OCI-LY3 (cell line): ENCODE measurements around the gene DENR.

Experiments
- H2AFZ ChIP-seq: fragments of 200-600, 300-600 bp; shearing (Covaris generic); 2 replicates; pipeline ENCODE4 v1.6.0; 2014; ENCODE audit warnings: antibody characterized with exemption, low read depth, low read length
- H3K27ac ChIP-seq: fragments of 200-600, 300-600 bp; sonication (generic); 2 replicates; pipeline ENCODE4 v1.5.1; 2014; ENCODE audit warnings: mild to moderate bottlenecking, low read length, moderate library complexity, mixed read lengths
- H3K27me3 ChIP-seq: fragments of 200-600, 300-600 bp; sonication (generic); 2 replicates; pipeline ENCODE4 v1.6.1; 2014; ENCODE audit warnings: low read depth, low read length, mixed read lengths
- H3K36me3 ChIP-seq: fragments of 200-600, 300-600 bp; sonication (generic); replicated peaks from 2 replicates; pipeline ENCODE3; 2014; ENCODE audit warnings: low read depth, low read length, mixed read lengths
- H3K4me1 ChIP-seq: fragments of 300-600, 200-600 bp; sonication (generic); 2 replicates; pipeline ENCODE4 v1.6.1; 2014; ENCODE audit warnings: low read length, mixed read lengths
- H3K4me2 ChIP-seq: fragments of 200-600, 300-600 bp; sonication (generic); 2 replicates; pipeline ENCODE4 v1.6.1; 2014; ENCODE audit warnings: low read length, mixed read lengths
- H3K4me3 ChIP-seq: fragments of 300-600, 200-600 bp; sonication (generic); 2 replicates; pipeline ENCODE4 v1.5.1; 2014; ENCODE audit warnings: antibody characterized with exemption, mild to moderate bottlenecking, low read length, moderate library complexity
- H3K79me2 ChIP-seq: fragments of 300-600, 200-600 bp; shearing (Covaris generic); 2 replicates; pipeline ENCODE4 v1.6.1; 2014; ENCODE audit warnings: mild to moderate bottlenecking, low read length, mixed read lengths
- H3K9ac ChIP-seq: fragments of 300-600, 200-600 bp; shearing (Covaris generic); 2 replicates; pipeline ENCODE4 v1.6.0; 2014; ENCODE audit warnings: mild to moderate bottlenecking, low read length, moderate library complexity
- H3K9me3 ChIP-seq: fragments of 200-600, 300-600 bp; shearing (Covaris generic); 2 replicates; pipeline ENCODE4 v1.6.1; 2014; ENCODE audit warnings: low read length, mixed read lengths; ENCODE audit not compliant: insufficient read depth
- H4K20me1 ChIP-seq: fragments of 200-600, 300-600 bp; sonication (generic); 2 replicates; pipeline ENCODE4 v1.6.1; 2016; ENCODE audit warnings: low read length, mixed read lengths; ENCODE audit not compliant: insufficient read depth
- EZH2phosphoT487 ChIP-seq: fragments of 200-600 bp; shearing (Covaris generic); IDR thresholded peaks from 2 replicates; pipeline ENCODE4 v1.6.1; 2018; ENCODE audit warnings: antibody characterized with exemption, mixed run types, low read depth
- TF ChIP-seq, protein P1 (sequence below): fragments of 200-600, 300-600 bp; sonication (generic); IDR thresholded peaks from 2 replicates; pipeline ENCODE4 v1.5.1; 2014; ENCODE audit warnings: antibody characterized with exemption, low read length, low read depth

Gene DENR

DNA sequence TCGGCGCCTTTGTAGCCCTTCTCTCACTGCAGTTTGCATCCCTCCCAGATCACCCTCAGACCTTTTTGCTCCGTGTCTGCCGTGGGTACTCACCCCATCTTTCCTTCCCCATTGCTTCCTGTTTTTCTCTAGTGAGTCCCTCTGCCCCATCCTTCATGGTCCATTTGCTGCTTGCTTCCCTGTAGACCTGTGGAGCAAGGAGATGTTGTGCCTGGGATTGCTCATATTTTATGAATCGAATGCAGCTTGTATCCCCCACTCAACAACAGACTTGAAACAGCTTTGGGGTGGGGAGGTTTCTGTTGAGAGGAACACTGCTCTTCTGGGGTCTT is 661 bp downstream of the DENR start:
- H3K27me3 ChIP-seq = no peaks in the 10 kb centered on the region
- no peak for TF ChIP-seq EZH2phosphoT487
- TF ChIP-seq, protein P1, sequence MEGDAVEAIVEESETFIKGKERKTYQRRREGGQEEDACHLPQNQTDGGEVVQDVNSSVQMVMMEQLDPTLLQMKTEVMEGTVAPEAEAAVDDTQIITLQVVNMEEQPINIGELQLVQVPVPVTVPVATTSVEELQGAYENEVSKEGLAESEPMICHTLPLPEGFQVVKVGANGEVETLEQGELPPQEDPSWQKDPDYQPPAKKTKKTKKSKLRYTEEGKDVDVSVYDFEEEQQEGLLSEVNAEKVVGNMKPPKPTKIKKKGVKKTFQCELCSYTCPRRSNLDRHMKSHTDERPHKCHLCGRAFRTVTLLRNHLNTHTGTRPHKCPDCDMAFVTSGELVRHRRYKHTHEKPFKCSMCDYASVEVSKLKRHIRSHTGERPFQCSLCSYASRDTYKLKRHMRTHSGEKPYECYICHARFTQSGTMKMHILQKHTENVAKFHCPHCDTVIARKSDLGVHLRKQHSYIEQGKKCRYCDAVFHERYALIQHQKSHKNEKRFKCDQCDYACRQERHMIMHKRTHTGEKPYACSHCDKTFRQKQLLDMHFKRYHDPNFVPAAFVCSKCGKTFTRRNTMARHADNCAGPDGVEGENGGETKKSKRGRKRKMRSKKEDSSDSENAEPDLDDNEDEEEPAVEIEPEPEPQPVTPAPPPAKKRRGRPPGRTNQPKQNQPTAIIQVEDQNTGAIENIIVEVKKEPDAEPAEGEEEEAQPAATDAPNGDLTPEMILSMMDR = no peak
- H3K79me2 ChIP-seq = peaks cover 19% of the 10 kb centered on the region
- H3K9me3 ChIP-seq = no peaks in the 10 kb centered on the region
- peak overlapping the region; percentile 94 for H3K4me2 ChIP-seq
- peaks cover 33% of the 10 kb centered on the region for H3K36me3 ChIP-seq
- 0 out of 2 replicates have a peak overlapping the region, but pooled peaks have one; percentile 66 for H2AFZ ChIP-seq
- peaks cover 18% of the 10 kb centered on the region for H3K4me1 ChIP-seq
- H3K4me3 ChIP-seq = peak overlapping the region; percentile 94
- H3K9ac ChIP-seq = peak overlapping the region; percentile 87
- H3K27ac ChIP-seq = peak overlapping the region; percentile 45
- no peaks in the 10 kb centered on the region for H4K20me1 ChIP-seq

DNA sequence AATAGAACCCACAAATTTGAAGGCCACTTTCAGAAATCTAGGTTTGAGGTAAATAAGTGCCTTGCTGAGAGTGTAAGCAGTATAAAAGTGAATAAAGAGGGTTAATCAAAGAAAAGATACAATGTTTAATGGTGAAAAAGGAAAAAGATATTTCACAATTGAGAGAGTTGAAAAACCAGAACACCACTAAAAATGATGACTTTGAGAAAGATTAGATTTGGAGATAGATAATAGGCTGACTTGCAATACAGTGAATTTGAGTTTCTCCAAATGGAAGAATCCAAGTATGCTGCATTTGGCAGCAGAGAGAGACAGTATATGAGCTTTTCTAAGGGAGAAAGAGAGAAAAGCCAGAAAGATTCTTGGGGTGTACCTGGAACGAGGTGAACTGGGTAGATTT is 2.2 kb downstream of the DENR start:
- Histone ChIP-seq H3K9ac (no peak overlapping the region), H3K4me1 (peaks cover 18% of the 10 kb centered on the region), H3K4me3 (no peak overlapping the region), H4K20me1 (0 out of 2 replicates have a peak, but pooled peaks cover 3% of the 10 kb centered on the region), H3K4me2 (no peak overlapping the region), H3K9me3 (no peaks in the 10 kb centered on the region), H3K27me3 (no peaks in the 10 kb centered on the region), H3K36me3 (peaks cover 44% of the 10 kb centered on the region), H3K27ac (no peak overlapping the region), H2AFZ (no peak overlapping the region), H3K79me2 (peaks cover 21% of the 10 kb centered on the region)
- TF ChIP-seq, protein P1 = no peak

DNA sequence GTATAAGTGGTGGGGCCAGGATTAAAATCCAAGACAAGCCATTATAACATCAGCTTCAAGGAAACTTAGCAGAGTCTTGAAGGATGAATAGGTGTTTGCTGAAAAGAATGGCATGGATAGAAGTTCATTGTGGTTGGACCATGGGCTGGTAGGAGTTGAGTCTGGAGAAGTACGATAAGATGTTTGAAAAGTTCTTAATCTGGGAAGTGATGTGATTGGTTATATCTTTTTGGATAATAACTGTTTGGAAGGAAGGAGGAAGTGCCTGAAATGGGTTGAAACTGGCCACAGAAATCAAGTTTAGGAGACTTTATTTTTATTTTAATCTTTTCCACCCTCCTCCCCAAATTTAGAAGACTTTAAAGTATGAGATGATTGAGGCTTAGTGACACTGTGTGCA is 4.9 kb downstream of the DENR start:
- Histone ChIP-seq H3K27ac (no peak overlapping the region), H4K20me1 (0 out of 2 replicates have a peak, but pooled peaks cover 3% of the 10 kb centered on the region), H3K4me3 (no peak overlapping the region), H3K4me2 (no peak overlapping the region), H3K9ac (no peak overlapping the region), H2AFZ (no peak overlapping the region), H3K79me2 (peaks cover 29% of the 10 kb centered on the region), H3K4me1 (peaks cover 8% of the 10 kb centered on the region), H3K36me3 (peaks cover 59% of the 10 kb centered on the region), H3K9me3 (no peaks in the 10 kb centered on the region), H3K27me3 (no peaks in the 10 kb centered on the region)
- TF ChIP-seq, protein P1 = no peak
- TF ChIP-seq EZH2phosphoT487 = no peak

DNA sequence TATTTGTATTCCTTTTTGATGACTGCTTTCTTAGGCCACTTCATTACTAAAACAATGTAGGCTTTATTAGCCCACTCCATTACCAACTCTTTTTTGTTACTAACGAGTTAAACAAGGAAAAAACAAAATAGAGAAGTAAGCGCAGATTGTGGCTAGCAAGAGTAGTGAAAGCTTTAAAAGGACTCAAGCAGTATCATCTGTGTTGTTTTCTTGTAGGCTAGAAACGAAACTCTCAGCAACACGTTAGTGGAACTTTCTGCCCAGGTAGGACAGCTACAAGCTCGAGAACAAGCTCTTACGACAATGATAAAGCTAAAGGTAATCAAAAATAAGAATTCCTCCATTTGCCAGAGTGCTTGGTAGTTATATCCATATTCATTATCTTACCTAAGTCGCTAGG is 32.9 kb downstream of the DENR start:
- TF ChIP-seq, protein P1 = no peak
- TF ChIP-seq EZH2phosphoT487 = no peak
- Histone ChIP-seq H3K79me2 (no peaks in the 10 kb centered on the region), H3K9ac (no peak overlapping the region), H3K4me1 (0 out of 2 replicates have a peak, but pooled peaks cover 4% of the 10 kb centered on the region), H3K4me3 (no peak overlapping the region), H3K27me3 (no peaks in the 10 kb centered on the region), H3K4me2 (0 out of 2 replicates have a peak overlapping the region, but pooled peaks have one; percentile 0), H4K20me1 (no peaks in the 10 kb centered on the region), H3K36me3 (no peaks in the 10 kb centered on the region), H2AFZ (no peak overlapping the region), H3K27ac (no peak overlapping the region), H3K9me3 (no peaks in the 10 kb centered on the region)
